H9 (cell line): ENCODE measurements around the gene OTP. TPM values are rescaled to one million over a fixed set of nuclear protein-coding genes. Genes with fewer than 3 reads are reported as not detected.

Experiments
- DNase-seq: peaks from one replicate; pipeline ENCODE4 v3.0.0-alpha.2; 2017
- H2AFZ ChIP-seq: one replicate; pipeline ENCODE4 v1.6.1; 2013; ENCODE audit warnings: mild to moderate bottlenecking, low read length, control low read depth, moderate library complexity
- H2AK5ac ChIP-seq: 2 replicates; pipeline ENCODE4 v1.6.1; 2013; ENCODE audit warnings: low read length, control low read depth, mixed read lengths; ENCODE audit not compliant: insufficient read length
- H2BK120ac ChIP-seq: one replicate; pipeline ENCODE4 v1.6.1; 2013; ENCODE audit warnings: low read depth, mild to moderate bottlenecking, low read length, control low read depth, inconsistent platforms; ENCODE audit not compliant: poor library complexity, severe bottlenecking
- H2BK12ac ChIP-seq: 2 replicates; pipeline ENCODE4 v1.6.1; 2013; ENCODE audit warnings: low read length, control low read depth, mixed read lengths, low read depth; ENCODE audit not compliant: insufficient read length
- H2BK15ac ChIP-seq: 2 replicates; pipeline ENCODE4 v1.6.1; 2013; ENCODE audit warnings: low read depth, low read length, control low read depth
- H2BK20ac ChIP-seq: one replicate; pipeline ENCODE4 v1.6.1; 2013; ENCODE audit warnings: low read depth, mild to moderate bottlenecking, low read length, control low read depth, inconsistent platforms; ENCODE audit not compliant: poor library complexity, severe bottlenecking
- H2BK5ac ChIP-seq: 2 replicates; pipeline ENCODE4 v1.6.1; 2013; ENCODE audit warnings: low read length, control low read depth, mixed read lengths; ENCODE audit not compliant: insufficient read length
- H3K14ac ChIP-seq: 2 replicates; pipeline ENCODE4 v1.6.1; 2013; ENCODE audit warnings: low read length, control low read depth; ENCODE audit not compliant: insufficient read depth
- H3K18ac ChIP-seq: 2 replicates; pipeline ENCODE4 v1.6.1; 2013; ENCODE audit warnings: low read depth, mild to moderate bottlenecking, mixed read lengths, low read length, control low read depth; ENCODE audit not compliant: insufficient read length
- H3K23ac ChIP-seq: 2 replicates; pipeline ENCODE4 v1.6.1; 2013; ENCODE audit warnings: low read length, control low read depth, mixed read lengths, low read depth; ENCODE audit not compliant: insufficient read length
- H3K23me2 ChIP-seq: 2 replicates; pipeline ENCODE4 v1.6.1; 2013; ENCODE audit warnings: low read depth, mild to moderate bottlenecking, mixed read lengths, low read length, control low read depth; ENCODE audit not compliant: insufficient read length, poor library complexity, severe bottlenecking
- H3K27ac ChIP-seq: 2 replicates; pipeline ENCODE4 v1.5.1; 2013; ENCODE audit warnings: low read length, control low read depth, mixed read lengths, low read depth; ENCODE audit not compliant: insufficient read length
- H3K27me3 ChIP-seq: 2 replicates; pipeline ENCODE4 v1.6.1; 2013; ENCODE audit warnings: low read length, control low read depth, inconsistent platforms; ENCODE audit not compliant: insufficient read depth
- H3K4ac ChIP-seq: 2 replicates; pipeline ENCODE4 v1.6.1; 2013; ENCODE audit warnings: low read depth, mild to moderate bottlenecking, control low read depth, inconsistent platforms, low read length, moderate library complexity
- H3K4me1 ChIP-seq: 2 replicates; pipeline ENCODE4 v1.6.1; 2013; ENCODE audit warnings: low read length, control low read depth, inconsistent platforms; ENCODE audit not compliant: insufficient read depth
- H3K4me2 ChIP-seq: 2 replicates; pipeline ENCODE4 v1.6.1; 2013; ENCODE audit warnings: low read length, control low read depth, mixed read lengths; ENCODE audit not compliant: insufficient read length, insufficient read depth
- H3K56ac ChIP-seq: 2 replicates; pipeline ENCODE4 v1.6.1; 2013; ENCODE audit warnings: low read depth, mild to moderate bottlenecking, mixed read lengths, low read length, control low read depth; ENCODE audit not compliant: insufficient read length
- H3K79me1 ChIP-seq: 2 replicates; pipeline ENCODE4 v1.6.1; 2013; ENCODE audit warnings: low read depth, mild to moderate bottlenecking, moderate library complexity, low read length, control low read depth, inconsistent platforms; ENCODE audit not compliant: insufficient read depth, poor library complexity, severe bottlenecking
- H3K79me2 ChIP-seq: 2 replicates; pipeline ENCODE4 v1.6.1; 2013; ENCODE audit warnings: low read length, control low read depth, inconsistent platforms; ENCODE audit not compliant: insufficient read depth
- H3K9ac ChIP-seq: 2 replicates; pipeline ENCODE4 v1.6.1; 2013; ENCODE audit warnings: low read length, control low read depth, mixed read lengths; ENCODE audit not compliant: insufficient read length; ENCODE audit errors: extremely low read depth
- H3K9me3 ChIP-seq: one replicate; pipeline ENCODE4 v1.6.1; 2013; ENCODE audit warnings: low read depth, low read length, inconsistent platforms; ENCODE audit not compliant: control insufficient read depth
- H3T11ph ChIP-seq: one replicate; pipeline ENCODE4 v1.6.1; 2013; ENCODE audit warnings: mild to moderate bottlenecking, low read length, control low read depth, inconsistent platforms
- H4K20me1 ChIP-seq: one replicate; pipeline ENCODE4 v1.6.1; 2013; ENCODE audit not compliant: control insufficient read depth, insufficient read length, insufficient read depth
- H4K5ac ChIP-seq: 2 replicates; pipeline ENCODE4 v1.6.1; 2013; ENCODE audit warnings: low read depth, mild to moderate bottlenecking, mixed read lengths, low read length, control low read depth; ENCODE audit not compliant: insufficient read length
- H4K8ac ChIP-seq: replicated peaks from 2 replicates; pipeline ENCODE4 v1.6.1; 2013; ENCODE audit warnings: low read length, control low read depth, mixed read lengths, low read depth; ENCODE audit not compliant: insufficient read length
- H4K91ac ChIP-seq: 2 replicates; pipeline ENCODE4 v1.6.1; 2013; ENCODE audit warnings: low read depth, mild to moderate bottlenecking, moderate library complexity, mixed read lengths, low read length, control low read depth; ENCODE audit not compliant: insufficient read length
- H3K27ac Mint-ChIP-seq, 3 experiments: 2 replicates in 2 of 3; 3 replicates in 1 of 3; pipeline ENCODE4 v1.8.0; 2020 to 2021; ENCODE audit warnings: mixed read lengths in 3 of 3, mild to moderate bottlenecking in 1 of 3, moderate library complexity in 1 of 3
- H3K27me3 Mint-ChIP-seq: 2 replicates; pipeline ENCODE4 v1.8.0; 2021; ENCODE audit warnings: low read depth, mild to moderate bottlenecking, moderate library complexity, mixed read lengths
- H3K36me3 Mint-ChIP-seq, 3 experiments: 2 replicates in 2 of 3; 3 replicates in 1 of 3; pipeline ENCODE4 v1.8.0; 2020 to 2021; ENCODE audit warnings: low read depth in 3 of 3, mixed read lengths in 3 of 3; ENCODE audit not compliant: insufficient read depth in 1 of 3
- H3K4me1 Mint-ChIP-seq, 2 experiments: 2 replicates each; pipeline ENCODE4 v1.8.0; 2020; ENCODE audit warnings: mixed read lengths in 2 of 2
- H3K4me3 Mint-ChIP-seq, 2 experiments: 2 replicates in 1 of 2; 3 replicates in 1 of 2; pipeline ENCODE4 v1.8.0; 2020 to 2021; ENCODE audit warnings: mild to moderate bottlenecking in 2 of 2, mixed read lengths in 2 of 2, moderate library complexity in 1 of 2
- H3K9me3 Mint-ChIP-seq, 2 experiments: 2 replicates in 1 of 2; 3 replicates in 1 of 2; pipeline ENCODE4 v1.8.0; 2020; ENCODE audit warnings: mild to moderate bottlenecking in 2 of 2, mixed read lengths in 2 of 2, moderate library complexity in 1 of 2
- WGBS: extraction: QIAGEN DNeasy Blood & Tissue Kit; methylation state at CpG from one replicate; pipeline ENCODE4 v1.1.7; 2013; ENCODE audit warnings: missing lambda C conversion rate, low lambda C conversion rate, mixed read lengths; ENCODE audit not compliant: insufficient read length; ENCODE audit errors: extremely low coverage; 5-methylcytosine and 5-hydroxymethylcytosine counted together
- total RNA-seq: library from RNA; stranded (reverse); gene quantifications from 2 replicates; pipeline ENCODE4 v1.2.1, GENCODE V29; 2021
- TF ChIP-seq, protein P1 (sequence below): fragments of 200-600 bp; sonication (generic); conservative IDR thresholded peaks from 3 replicates; pipeline ENCODE4 v1.8.0; 2021; ENCODE audit warnings: antibody characterized with exemption, mild to moderate bottlenecking

Gene OTP
- total RNA-seq, 1 experiment from 2014 or later: not detected

DNA sequence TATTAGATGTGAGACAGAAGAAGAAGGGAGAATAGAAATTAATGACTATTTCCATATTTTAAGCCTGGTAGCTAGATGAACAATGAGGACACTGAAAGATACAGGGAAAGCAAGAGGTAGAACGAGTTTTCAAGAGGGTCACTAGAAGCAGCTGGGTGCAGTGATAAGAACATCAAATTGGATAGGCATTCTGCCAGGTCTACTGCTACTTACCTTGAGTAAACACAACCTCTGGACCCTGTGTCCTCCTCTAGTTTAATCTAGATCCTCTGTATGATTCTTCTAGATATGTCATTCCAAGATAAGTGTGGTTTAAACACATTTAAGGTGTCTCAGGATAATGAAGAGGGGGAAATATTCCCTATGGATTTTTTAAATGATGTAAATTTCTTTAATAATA is 31.2 kb downstream of the OTP start:
- Histone ChIP-seq H3K4ac (no peak overlapping the region), H3K79me1 (no peaks in the 10 kb centered on the region), H4K20me1 (no peaks in the 10 kb centered on the region), H3K56ac (no peak overlapping the region), H3K4me2 (no peak overlapping the region), H4K8ac (no peak overlapping the region), H2BK15ac (no peak overlapping the region), H2BK20ac (no peak overlapping the region), H2AK5ac (no peak overlapping the region), H4K91ac (no peak overlapping the region), H3K9me3 (no peaks in the 10 kb centered on the region), H3K4me1 (no peaks in the 10 kb centered on the region), H2AFZ (no peak overlapping the region), H3K18ac (no peak overlapping the region), H2BK120ac (no peak overlapping the region), H4K5ac (no peak overlapping the region), H3K23me2 (no peaks in the 10 kb centered on the region), H2BK5ac (no peak overlapping the region), H3K27me3 (no peaks in the 10 kb centered on the region), H3K79me2 (no peaks in the 10 kb centered on the region), H3K9ac (no peak overlapping the region), H3K27ac (no peak overlapping the region), H3K14ac (no peak overlapping the region), H3T11ph (no peak overlapping the region), H2BK12ac (no peak overlapping the region), H3K23ac (no peak overlapping the region)
- Mint-ChIP-seq H3K4me1 (no peaks in the 10 kb centered on the region), H3K9me3 (peaks cover 15 to 25% of the 10 kb centered on the region in 2 experiments), H3K27me3 (peaks cover 49% of the 10 kb centered on the region), H3K4me3 (no peak overlapping the region), H3K27ac (no peak overlapping the region), H3K36me3 (peaks cover 0 to 2% (median 0%) of the 10 kb centered on the region in 3 experiments; a peak in 3 of 7 replicates)
- TF ChIP-seq, protein P1, sequence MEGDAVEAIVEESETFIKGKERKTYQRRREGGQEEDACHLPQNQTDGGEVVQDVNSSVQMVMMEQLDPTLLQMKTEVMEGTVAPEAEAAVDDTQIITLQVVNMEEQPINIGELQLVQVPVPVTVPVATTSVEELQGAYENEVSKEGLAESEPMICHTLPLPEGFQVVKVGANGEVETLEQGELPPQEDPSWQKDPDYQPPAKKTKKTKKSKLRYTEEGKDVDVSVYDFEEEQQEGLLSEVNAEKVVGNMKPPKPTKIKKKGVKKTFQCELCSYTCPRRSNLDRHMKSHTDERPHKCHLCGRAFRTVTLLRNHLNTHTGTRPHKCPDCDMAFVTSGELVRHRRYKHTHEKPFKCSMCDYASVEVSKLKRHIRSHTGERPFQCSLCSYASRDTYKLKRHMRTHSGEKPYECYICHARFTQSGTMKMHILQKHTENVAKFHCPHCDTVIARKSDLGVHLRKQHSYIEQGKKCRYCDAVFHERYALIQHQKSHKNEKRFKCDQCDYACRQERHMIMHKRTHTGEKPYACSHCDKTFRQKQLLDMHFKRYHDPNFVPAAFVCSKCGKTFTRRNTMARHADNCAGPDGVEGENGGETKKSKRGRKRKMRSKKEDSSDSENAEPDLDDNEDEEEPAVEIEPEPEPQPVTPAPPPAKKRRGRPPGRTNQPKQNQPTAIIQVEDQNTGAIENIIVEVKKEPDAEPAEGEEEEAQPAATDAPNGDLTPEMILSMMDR: no peak
- WGBS: no CpG with 5 or more reads among the region's 1 CpG
- no peak for DNase-seq
